GM18951 (cell line): ENCODE results near the gene LRRC75A.
"Not testable (repeated sequence)": the region's sequence is repeated elsewhere in the genome, so short reads cannot be mapped to it uniquely, and the experiment has no call there.

Experiments
- POLR2A ChIP-seq: IDR thresholded peaks from 4 replicates; pipeline ENCODE4 v1.6.1; 2011; ENCODE audit warnings: mild to moderate bottlenecking; ENCODE audit not compliant: insufficient read length, insufficient read depth; ENCODE audit errors: extremely low read depth
- in situ Hi-C: fragments of 300-500 bp; cut with MboI; formaldehyde crosslinking; loops from one replicate; pipeline ENCODE4 v1.12.0; 2022; ENCODE audit warnings: low sequenced_read_pairs, mixed read lengths, inconsistent platforms; ENCODE audit not compliant: unreplicated experiment

The LRRC75A gene

GRCh38 chr17:16444258-16444886, 47.6 kb downstream of the LRRC75A start:
- in situ Hi-C loops: no loop called here
- no peak for TF ChIP-seq POLR2A

- in situ Hi-C loops: no loop called here
- peak; percentile 59 for TF ChIP-seq POLR2A
Observed at GRCh38 chr17:16443511-16444257, 48.3 kb downstream of the LRRC75A start.

GRCh38 chr17:16442594-16443510, 49.1 kb downstream of the LRRC75A start:
- in situ Hi-C loops: no loop called here
- TF ChIP-seq POLR2A: no peak

GRCh38 chr17:16442141-16442540, 49.9 kb downstream of the LRRC75A start:
- TF ChIP-seq POLR2A: no peak
- in situ Hi-C loops: no loop called here

- in situ Hi-C loops: no loop called here
- peak; percentile 30 for TF ChIP-seq POLR2A
Observed at GRCh38 chr17:16440901-16441629, 50.9 kb downstream of the LRRC75A start.

GRCh38 chr17:16440354-16440753, 51.6 kb downstream of the LRRC75A start:
- in situ Hi-C loops: not testable (repeated sequence)

- TF ChIP-seq POLR2A: peak; percentile 36
- in situ Hi-C loops: loop anchor here (10.0 kb wide), 1 partner anchor 55 kb away; the partner anchor contains the start of gene UBB
Observed at GRCh38 chr17:16439811-16440351, 52.1 kb downstream of the LRRC75A start.

DNA sequence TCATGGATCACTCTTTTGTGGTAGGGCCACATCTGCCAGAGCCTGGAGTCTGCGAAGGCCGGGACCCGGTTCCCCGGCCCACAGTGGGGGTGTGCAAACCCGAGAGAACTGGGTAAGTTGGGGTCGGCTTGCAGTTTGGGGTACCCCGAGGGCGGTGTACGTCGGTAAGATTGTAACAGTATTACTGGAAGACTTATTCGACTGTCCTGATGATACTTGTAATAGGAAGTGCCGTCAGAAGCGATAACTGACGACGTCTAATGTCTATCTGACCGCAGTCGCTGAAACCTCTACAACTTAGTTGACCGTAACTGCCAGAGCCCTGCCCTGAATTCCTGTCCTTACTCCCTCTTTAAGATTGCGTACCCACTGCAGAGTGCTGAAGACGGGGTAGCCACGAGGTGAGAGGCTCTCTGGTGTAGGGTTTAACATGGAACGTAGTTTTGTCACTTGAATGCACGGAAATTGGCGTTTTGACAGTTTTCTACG, 52.6 kb downstream of the LRRC75A start:
- no peak for TF ChIP-seq POLR2A
- in situ Hi-C loops: loop anchor here (10.0 kb wide), 1 partner anchor 55 kb away; the partner anchor contains the start of gene UBB

DNA sequence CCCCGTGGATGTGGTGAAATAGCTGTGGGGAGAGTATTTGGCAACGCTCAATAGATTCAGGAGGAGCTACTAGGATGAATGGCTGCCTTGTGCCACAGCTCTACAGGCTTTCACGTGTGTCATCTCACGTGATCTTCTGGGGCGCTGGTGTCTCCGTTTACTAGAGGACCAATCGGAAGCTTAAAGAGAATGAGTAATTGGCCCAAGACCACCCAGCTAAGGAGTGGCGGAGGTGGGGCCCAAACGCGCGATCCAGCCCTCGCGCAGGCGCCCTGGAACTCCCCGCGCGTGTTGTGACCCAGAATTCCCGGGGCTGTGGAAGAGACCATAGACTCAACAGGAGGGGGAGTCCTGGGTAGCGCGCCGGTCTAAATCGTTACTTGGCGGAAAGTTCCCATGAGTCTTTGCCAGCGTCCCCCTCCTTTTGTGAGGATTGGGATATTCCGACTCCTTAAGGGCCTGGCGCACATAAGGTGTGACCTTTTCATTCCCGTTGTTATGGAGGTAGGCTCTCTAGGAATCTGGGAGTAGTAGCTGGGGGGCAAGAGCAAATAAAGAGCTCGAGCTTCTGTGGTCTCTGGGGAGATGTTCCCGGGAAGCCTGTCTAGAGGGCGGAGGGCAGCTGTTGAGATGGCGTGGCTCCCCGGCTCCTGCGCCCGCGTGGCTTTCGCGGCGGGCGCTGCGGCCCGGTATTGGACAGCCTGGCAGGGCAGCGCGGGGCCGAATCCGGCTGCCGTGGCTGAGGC, 53.3 kb downstream of the LRRC75A start:
- peak; percentile 93 for TF ChIP-seq POLR2A
- in situ Hi-C loops: loop anchor here (10.0 kb wide), 1 partner anchor 54 kb away; the partner anchor contains the start of gene UBB

GRCh38 chr17:16438173-16438556, 53.8 kb downstream of the LRRC75A start:
- TF ChIP-seq POLR2A: no peak
- in situ Hi-C loops: loop anchor here (10.0 kb wide), 1 partner anchor 53 kb away; the partner anchor contains the start of gene UBB

GRCh38 chr17:16437083-16437482, 54.9 kb downstream of the LRRC75A start:
- in situ Hi-C loops: loop anchor here (10.0 kb wide), 1 partner anchor 52 kb away; the partner anchor contains the start of gene UBB
- TF ChIP-seq POLR2A: no peak
